Brain pericyte (primary cell): ENCODE measurements around the gene OR2T34.
"Not testable (repeated sequence)": the region's sequence is repeated elsewhere in the genome, so short reads cannot be mapped to it uniquely, and the experiment has no call there.

ENCODE experiments used
- DNase-seq: peaks from one replicate; pipeline ENCODE4 v3.0.0-alpha.2; 2012; ENCODE audit warnings: low read depth, low spot score

The OR2T34 gene

GRCh38 chr1:248562672-248563071, 11.9 kb downstream of the OR2T34 start, which contains the start of gene OR2T29:
OR2T29 (minus strand) TSS chr1:248562772; CDS start chr1:248559491, 3,281 bp downstream.
- DNase-seq = not testable (repeated sequence)

- not testable (repeated sequence) for DNase-seq
Observed at GRCh38 chr1:248551027-248551426, 23.5 kb downstream of the OR2T34 start.

GRCh38 chr1:248547383-248547782, 27.2 kb downstream of the OR2T34 start:
- DNase-seq = not testable (repeated sequence)

- DNase-seq = not testable (repeated sequence)
Observed at GRCh38 chr1:248537449-248537848, 37.1 kb downstream of the OR2T34 start.
